Naive thymus-derived CD4-positive, alpha-beta T cell (primary cell): ENCODE measurements around the gene LIMS2. TPM values are rescaled to one million over a fixed set of nuclear protein-coding genes. Genes with fewer than 3 reads are reported as not detected.

Experiments used
- ATAC-seq: fragments of 150-1000 bp; cut with Tn5 transposase; 2 replicates; pipeline ENCODE4 v1.10.0; 2021; ENCODE audit warnings: mild to moderate bottlenecking, moderate library complexity
- CTCF ChIA-PET: fragments of 350-600 bp; sonication (Branson Sonifier 250); formaldehyde crosslinking; loops from one replicate; lab custom pipeline; 2021; ENCODE audit warnings: antibody characterized with exemption; lab: Charles Lee
- POLR2A ChIA-PET: fragments of 350-600 bp; sonication (Branson Sonifier 250); formaldehyde crosslinking; loops from one replicate; lab custom pipeline; 2021; ENCODE audit warnings: antibody characterized with exemption, inconsistent platforms; lab: Charles Lee
- DNase-seq, 9 donors: peaks; one replicate each; pipeline versions ENCODE4 v3.0.0 to v3.0.0-alpha.2; 2020 to 2022; ENCODE audit warnings: mixed read lengths in 1 of 9
- H3K27ac ChIP-seq: one replicate; pipeline ENCODE4 v1.7.0; 2013; ENCODE audit warnings: mild to moderate bottlenecking, low read depth, low read length, moderate library complexity
- H3K27me3 ChIP-seq, 2 donors: one replicate each; pipeline ENCODE4 v1.7.0; 2013; ENCODE audit warnings: low read length in 2 of 2, mild to moderate bottlenecking in 2 of 2, moderate library complexity in 2 of 2; ENCODE audit not compliant: control insufficient read depth in 2 of 2, insufficient read depth in 2 of 2
- H3K36me3 ChIP-seq, 3 experiments: 1 replicate in 2 of 3; 2 replicates in 1 of 3; pipeline ENCODE4 v1.7.0; 2013; ENCODE audit warnings: low read length in 3 of 3, mild to moderate bottlenecking in 3 of 3, moderate library complexity in 1 of 3; ENCODE audit not compliant: insufficient read depth in 3 of 3, control insufficient read depth in 2 of 3
- H3K4me1 ChIP-seq, 2 donors: one replicate each; pipeline ENCODE4 v1.7.0; 2013; ENCODE audit warnings: low read length in 2 of 2, mild to moderate bottlenecking in 2 of 2, moderate library complexity in 1 of 2; ENCODE audit not compliant: control insufficient read depth in 2 of 2, insufficient read depth in 2 of 2
- H3K4me3 ChIP-seq: 2 replicates; pipeline ENCODE4 v1.7.0; 2013; ENCODE audit warnings: mild to moderate bottlenecking, low read length
- H3K9me3 ChIP-seq, 3 experiments: 1 replicate in 2 of 3; 2 replicates in 1 of 3; pipeline ENCODE4 v1.7.0; 2013; ENCODE audit warnings: low read length in 3 of 3; ENCODE audit not compliant: control insufficient read depth in 2 of 3
- H3K27ac Mint-ChIP-seq, 9 donors: one replicate each; pipeline ENCODE4 v1.8.0; 2020 to 2022; ENCODE audit warnings: mixed read lengths in 9 of 9, mild to moderate bottlenecking in 8 of 9, moderate library complexity in 5 of 9, inconsistent platforms in 2 of 9
- H3K27me3 Mint-ChIP-seq, 5 donors: one replicate each; pipeline ENCODE4 v1.8.0; 2021 to 2022; ENCODE audit warnings: mixed read lengths in 5 of 5, mild to moderate bottlenecking in 1 of 5
- H3K36me3 Mint-ChIP-seq, 5 donors: one replicate each; pipeline ENCODE4 v1.8.0; 2020 to 2022; ENCODE audit warnings: mixed read lengths in 5 of 5, mild to moderate bottlenecking in 3 of 5, inconsistent platforms in 1 of 5
- H3K4me1 Mint-ChIP-seq, 7 donors: one replicate each; pipeline ENCODE4 v1.8.0; 2020 to 2022; ENCODE audit warnings: mixed read lengths in 7 of 7, mild to moderate bottlenecking in 3 of 7, inconsistent platforms in 1 of 7
- H3K4me3 Mint-ChIP-seq, 10 donors: one replicate each; pipeline ENCODE4 v1.8.0; 2020 to 2022; ENCODE audit warnings: mild to moderate bottlenecking in 10 of 10, mixed read lengths in 10 of 10, moderate library complexity in 6 of 10, inconsistent platforms in 2 of 10
- H3K9me3 Mint-ChIP-seq, 11 donors: one replicate each; pipeline ENCODE4 v1.8.0; 2020 to 2022; ENCODE audit warnings: mixed read lengths in 11 of 11, mild to moderate bottlenecking in 4 of 11, inconsistent platforms in 1 of 11, moderate library complexity in 1 of 11
- intact Hi-C, 2 donors: fragments of 100-400 bp; cut with micrococcal nuclease; formaldehyde crosslinking; loops; one replicate each; pipeline ENCODE4 v1.15.1; 2023
- polyA plus RNA-seq, 2 donors: library from polyadenylated mRNA; unstranded; fragments of 300-500 nt; fragmentation: Illumina TruSeq; gene quantifications; one replicate each; pipeline ENCODE4 v1.2.3, GENCODE V29; 2021
- total RNA-seq, 6 experiments: library from RNA in 5 of 6; stranded (reverse) in 5 of 6; gene quantifications; 1 replicate in 5 of 6; 2 replicates in 1 of 6; pipeline ENCODE4 v1.2.3 and lab custom pipeline; 2021 to 2026

Gene LIMS2
- total and polyA plus RNA-seq, 7 experiments from 2014 or later: 5.3 to 27.0 (median 11.0) TPM

DNA sequence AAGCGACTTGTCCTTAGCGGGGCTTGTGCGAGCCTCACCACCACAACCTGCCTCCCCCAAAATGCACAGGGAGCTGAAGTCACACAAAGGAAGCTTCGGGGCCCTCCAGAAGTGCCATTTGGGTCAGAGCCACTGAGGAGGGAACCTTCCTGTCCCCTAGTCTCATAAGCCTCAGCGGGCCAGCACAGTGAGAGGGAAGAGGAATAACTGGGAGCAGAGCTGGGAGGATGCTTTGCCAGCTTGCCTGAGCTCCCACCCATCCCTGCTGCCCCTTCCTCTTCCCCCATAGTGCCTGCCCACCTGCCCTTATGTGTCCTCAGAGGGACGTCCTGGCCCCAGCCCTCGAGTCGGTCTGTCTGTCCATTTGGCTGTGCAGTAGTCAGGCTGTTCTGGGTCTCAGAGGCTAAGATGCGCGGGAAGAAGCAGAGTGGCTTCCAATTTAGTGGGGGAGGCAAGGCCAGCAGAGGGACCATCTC, 81.2 kb downstream of the LIMS2 start:
- CTCF ChIA-PET: interaction anchor here (1.1 to 4.5 kb wide), 2 partner anchors 57 to 58 kb away, joined by 4 to 141 read pairs; no protein-coding TSS in a partner anchor

GRCh38 chr2:127593228-127594115, 81.9 kb downstream of the LIMS2 start:
- DNase-seq (no peak), ATAC-seq (no peak)
- no peaks in the 10 kb centered on the region for H3K9me3 ChIP-seq
- Mint-ChIP-seq H3K27ac (no peak overlapping the region), H3K4me3 (no peak overlapping the region), H3K4me1 (peaks cover 0 to 17% (median 4%) of the 10 kb centered on the region in 7 donors), H3K36me3 (peaks cover 0 to 1% (median 0%) of the 10 kb centered on the region in 5 donors), H3K9me3 (peaks cover 0 to 1% (median 0%) of the 10 kb centered on the region in 11 donors), H3K27me3 (no peaks in the 10 kb centered on the region)
- intact Hi-C loops: loop anchor here (5.0 kb wide), 2 partner anchors 66 to 109 kb away; partner anchors contain the start of genes IWS1 (in 1 of the 2) and SFT2D3 (in 1 of the 2)
- ChIA-PET POLR2A (interaction anchor here (0.6 to 1.4 kb wide), 2 partner anchors 20 to 45 kb away, joined by 3 read pairs; no protein-coding TSS in a partner anchor), CTCF (interaction anchor here (4.5 kb wide), 1 partner anchor 58 kb away, joined by 141 read pairs; no protein-coding TSS in a partner anchor)
- no peak overlapping the region for H3K27ac ChIP-seq
- no peaks in the 10 kb centered on the region for H3K36me3 ChIP-seq
- no peaks in the 10 kb centered on the region for H3K27me3 ChIP-seq
- H3K4me3 ChIP-seq: no peak overlapping the region
- no peaks in the 10 kb centered on the region for H3K4me1 ChIP-seq

More for the DNA sequence above, 81.2 kb downstream of the LIMS2 start:
- POLR2A ChIA-PET: interaction anchor here (0.6 to 1.4 kb wide), 2 partner anchors 20 to 44 kb away, joined by 3 read pairs; no protein-coding TSS in a partner anchor
- Mint-ChIP-seq H3K9me3 (peaks cover 0 to 1% (median 0%) of the 10 kb centered on the region in 11 donors), H3K36me3 (peaks cover 0 to 1% (median 0%) of the 10 kb centered on the region in 5 donors), H3K4me1 (peaks cover 0 to 17% (median 4%) of the 10 kb centered on the region in 7 donors), H3K4me3 (no peak overlapping the region), H3K27me3 (no peaks in the 10 kb centered on the region), H3K27ac (no peak overlapping the region)
- Histone ChIP-seq H3K4me1 (no peaks in the 10 kb centered on the region), H3K27me3 (no peaks in the 10 kb centered on the region), H3K36me3 (no peaks in the 10 kb centered on the region), H3K27ac (no peak overlapping the region), H3K4me3 (no peak overlapping the region), H3K9me3 (no peaks in the 10 kb centered on the region)
- ATAC-seq (no peak), DNase-seq (no peak)
- intact Hi-C loops: loop anchor here (5.0 kb wide), 2 partner anchors 67 to 108 kb away; partner anchors contain the start of genes IWS1 (in 1 of the 2) and SFT2D3 (in 1 of the 2)

- no peaks in the 10 kb centered on the region for H3K27me3 ChIP-seq
- no peaks in the 10 kb centered on the region for H3K27me3 Mint-ChIP-seq
- peaks cover 0 to 17% (median 4%) of the 10 kb centered on the region in 7 donors for H3K4me1 Mint-ChIP-seq
- intact Hi-C loops: loop anchor here (5.0 kb wide), 2 partner anchors 65 to 110 kb away; partner anchors contain the start of genes IWS1 (in 1 of the 2) and SFT2D3 (in 1 of the 2)
- H3K27ac Mint-ChIP-seq: no peak overlapping the region
- ATAC-seq: no peak
- no peaks in the 10 kb centered on the region for H3K9me3 ChIP-seq
- H3K4me3 ChIP-seq: no peak overlapping the region
- H3K36me3 ChIP-seq: no peaks in the 10 kb centered on the region
- H3K27ac ChIP-seq: no peak overlapping the region
- no peaks in the 10 kb centered on the region for H3K4me1 ChIP-seq
- no peak for DNase-seq
- H3K9me3 Mint-ChIP-seq: peaks cover 0 to 1% (median 0%) of the 10 kb centered on the region in 11 donors
- ChIA-PET CTCF (interaction anchor here (2.1 to 4.5 kb wide), 2 partner anchors 47 to 59 kb away, joined by 13 to 141 read pairs; no protein-coding TSS in a partner anchor), POLR2A (no interaction called here)
- peaks cover 0 to 1% (median 0%) of the 10 kb centered on the region in 5 donors for H3K36me3 Mint-ChIP-seq
- H3K4me3 Mint-ChIP-seq: no peak overlapping the region
Measured at GRCh38 chr2:127592761-127593227, 82.5 kb downstream of the LIMS2 start.

- Mint-ChIP-seq H3K27ac (peak overlapping the region in 5 of 9 donors; percentile 18 to 69 (median 36)), H3K4me3 (no peak overlapping the region), H3K36me3 (peaks cover 0 to 1% (median 0%) of the 10 kb centered on the region in 5 donors), H3K27me3 (no peaks in the 10 kb centered on the region), H3K4me1 (peaks cover 0 to 17% (median 4%) of the 10 kb centered on the region in 7 donors), H3K9me3 (peaks cover 0 to 1% (median 0%) of the 10 kb centered on the region in 11 donors)
- H3K4me1 ChIP-seq: no peaks in the 10 kb centered on the region
- no peaks in the 10 kb centered on the region for H3K9me3 ChIP-seq
- H3K36me3 ChIP-seq: no peaks in the 10 kb centered on the region
- DNase-seq (peak; percentile 42 to 79 (median 67)), ATAC-seq (peak; percentile 92)
- H3K27me3 ChIP-seq: no peaks in the 10 kb centered on the region
- intact Hi-C loops: loop anchor here (1.0 to 5.0 kb wide), 6 partner anchors 25 to 220 kb away; partner anchors contain the start of genes SFT2D3 (in 2 of the 2), IWS1 (in 1 of the 2) and WDR33 (in 1 of the 2)
- POLR2A ChIA-PET: interaction anchor here (0.9 to 1.7 kb wide), 6 partner anchors 14 to 110 kb away, joined by 3 to 12 read pairs (median 4); partner anchors contain the start of gene SFT2D3
- CTCF ChIA-PET: interaction anchor here (0.6 to 4.5 kb wide), 23 partner anchors 8 to 513 kb away, joined by 3 to 141 read pairs (median 5); partner anchors contain the start of genes IWS1 and LIMS2
- no peak overlapping the region for H3K27ac ChIP-seq
- H3K4me3 ChIP-seq: no peak overlapping the region
Measured at GRCh38 chr2:127591221-127591923, 84.0 kb downstream of the LIMS2 start.

DNA sequence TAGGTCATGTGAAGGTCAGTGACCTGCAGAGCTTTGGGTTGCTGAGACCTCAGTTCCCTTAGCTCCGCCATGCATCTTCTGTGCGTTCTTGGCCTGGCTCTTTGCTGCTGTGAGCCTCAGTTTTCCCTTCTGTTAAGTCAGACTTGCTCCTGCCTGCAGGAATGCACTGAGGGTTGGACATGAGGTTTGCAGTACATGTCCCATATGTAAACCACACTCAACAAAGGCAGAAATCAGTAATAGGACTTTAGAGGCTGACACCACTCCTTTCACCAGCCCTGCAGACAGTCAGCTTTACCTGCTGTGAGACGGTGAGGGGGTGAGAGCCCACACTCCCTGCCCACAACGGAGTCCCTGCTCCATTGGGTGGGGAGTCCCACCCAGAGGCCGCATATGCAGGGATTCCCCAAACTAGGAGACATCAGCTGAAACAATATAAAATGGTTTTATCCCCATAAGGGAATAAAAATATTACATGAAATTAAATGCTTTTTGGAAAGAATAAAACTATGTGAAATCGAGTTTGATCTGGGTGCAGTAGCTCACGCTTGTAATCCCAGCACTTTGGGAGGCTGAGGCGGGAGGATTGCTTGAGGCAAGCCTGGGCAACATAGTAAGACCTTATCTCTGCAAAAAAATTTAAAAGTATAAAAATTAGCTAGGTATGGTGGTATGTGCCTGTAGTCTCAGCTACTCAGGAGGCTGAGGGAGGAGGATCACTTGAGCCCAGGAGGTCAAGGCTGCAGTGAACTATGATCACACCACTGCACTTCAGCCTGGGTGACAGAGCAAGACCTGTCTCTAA, 84.7 kb downstream of the LIMS2 start:
- H3K9me3 Mint-ChIP-seq: peaks cover 0 to 1% (median 0%) of the 10 kb centered on the region in 11 donors
- H3K27ac Mint-ChIP-seq: peak overlapping the region in 3 of 9 donors; percentile 18 to 69 (median 36)
- POLR2A ChIA-PET: interaction anchor here (0.9 to 1.7 kb wide), 6 partner anchors 14 to 111 kb away, joined by 3 to 12 read pairs (median 4); partner anchors contain the start of gene SFT2D3
- no peak overlapping the region for H3K4me3 Mint-ChIP-seq
- H3K36me3 Mint-ChIP-seq: no peaks in the 10 kb centered on the region
- H3K4me1 Mint-ChIP-seq: peaks cover 0 to 17% (median 4%) of the 10 kb centered on the region in 7 donors
- no peak for DNase-seq
- no peaks in the 10 kb centered on the region for H3K36me3 ChIP-seq
- CTCF ChIA-PET: interaction anchor here (0.6 to 4.5 kb wide), 22 partner anchors 8 to 512 kb away, joined by 3 to 141 read pairs (median 5); partner anchors contain the start of genes IWS1 and LIMS2
- intact Hi-C loops: loop anchor here (1.0 to 5.0 kb wide), 6 partner anchors 26 to 221 kb away; partner anchors contain the start of genes SFT2D3 (in 2 of the 2), IWS1 (in 1 of the 2) and WDR33 (in 1 of the 2)
- no peak for ATAC-seq
- no peaks in the 10 kb centered on the region for H3K4me1 ChIP-seq
- no peaks in the 10 kb centered on the region for H3K27me3 Mint-ChIP-seq
- H3K27me3 ChIP-seq: no peaks in the 10 kb centered on the region
- H3K4me3 ChIP-seq: no peak overlapping the region
- no peak overlapping the region for H3K27ac ChIP-seq
- H3K9me3 ChIP-seq: no peaks in the 10 kb centered on the region
